ENCODE results near the gene ZFP69B.

Gene ZFP69B

DNA sequence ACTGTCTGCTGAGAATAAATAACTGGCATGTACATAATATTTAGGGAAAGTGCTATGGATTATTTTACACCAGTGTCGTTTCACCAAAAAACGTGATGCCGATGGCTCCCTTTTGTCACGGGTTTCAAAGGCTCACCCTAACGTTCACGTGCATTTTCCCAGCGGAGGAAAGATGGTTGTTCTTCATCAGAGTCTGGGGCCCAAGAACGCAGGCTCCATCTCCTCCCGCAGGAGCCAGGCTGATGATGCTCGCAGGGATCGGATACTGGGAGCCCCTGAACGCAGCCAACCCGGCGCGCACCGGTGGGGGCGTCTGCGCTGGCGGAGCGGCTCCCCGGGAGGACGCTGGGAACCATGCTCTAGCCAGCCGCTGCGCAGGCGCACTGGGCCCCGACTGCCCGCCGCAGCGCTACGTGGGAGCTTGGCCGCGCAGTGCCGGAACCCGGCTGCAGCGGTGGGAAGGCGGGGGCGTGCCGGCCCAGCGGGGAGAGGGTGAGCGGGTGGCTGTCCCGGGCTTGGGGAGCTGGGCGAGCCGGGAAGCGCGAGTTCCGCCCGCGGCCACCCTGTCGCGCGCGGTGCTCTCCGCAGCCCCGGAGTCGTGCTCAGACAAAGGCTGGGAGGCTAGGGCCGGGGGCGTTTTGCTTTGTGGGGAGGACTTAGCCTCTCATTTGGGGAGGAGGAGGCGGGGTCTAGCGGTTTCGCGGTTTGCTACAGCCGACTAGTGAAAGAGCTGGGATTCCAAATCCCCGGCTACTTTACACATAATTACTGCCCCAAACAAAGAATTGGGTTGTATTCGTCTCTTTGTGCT lies at the start of gene ZFP69B:
ZFP69B (plus strand) TSS at position 793 of the 811 bp plus-strand sequence. CDS start 486 bp downstream, outside the sequence.
- peak; percentile 59 to 83 (median 76) for DNase-seq (ENCODE audit: low read depth in 3 of 3, low spot score in 1 of 3)

DNA sequence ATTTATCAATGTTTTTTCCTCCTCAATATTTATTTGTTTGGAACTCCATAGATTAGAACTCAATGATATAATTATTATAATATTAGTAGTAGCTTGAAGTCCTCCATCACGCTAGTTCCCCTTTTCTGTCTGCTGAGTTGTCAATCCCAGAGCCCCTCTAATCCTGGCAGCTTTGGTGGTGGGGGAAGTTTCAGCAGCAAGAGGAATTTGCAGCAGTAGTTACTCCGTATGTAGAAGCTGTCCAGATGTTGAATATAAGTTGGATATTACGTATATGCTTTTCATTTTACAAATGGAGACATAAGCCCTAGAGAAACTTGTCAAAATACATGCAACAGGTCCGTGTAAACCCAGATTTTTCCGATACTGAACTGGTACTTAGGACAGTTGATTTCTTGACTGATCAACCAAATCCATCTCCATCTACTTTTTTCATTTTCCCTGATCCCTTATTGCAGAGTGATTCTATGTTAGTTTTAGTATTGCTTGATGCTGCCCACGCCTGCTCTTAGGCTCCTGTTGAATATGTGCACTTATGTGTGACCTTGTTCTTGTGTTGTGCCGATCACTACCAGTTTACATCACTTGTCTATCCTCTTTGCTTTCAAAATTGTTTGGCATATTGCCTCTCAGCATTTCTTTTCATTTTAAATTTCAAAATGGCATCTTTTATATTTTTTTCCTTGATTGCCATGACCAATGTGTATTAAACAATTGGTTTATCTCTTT lies 48.6 kb upstream of the ZFP69B start:
- DNase-seq (ENCODE audit: low read depth in 3 of 3, low spot score in 1 of 3): no peak

DNA sequence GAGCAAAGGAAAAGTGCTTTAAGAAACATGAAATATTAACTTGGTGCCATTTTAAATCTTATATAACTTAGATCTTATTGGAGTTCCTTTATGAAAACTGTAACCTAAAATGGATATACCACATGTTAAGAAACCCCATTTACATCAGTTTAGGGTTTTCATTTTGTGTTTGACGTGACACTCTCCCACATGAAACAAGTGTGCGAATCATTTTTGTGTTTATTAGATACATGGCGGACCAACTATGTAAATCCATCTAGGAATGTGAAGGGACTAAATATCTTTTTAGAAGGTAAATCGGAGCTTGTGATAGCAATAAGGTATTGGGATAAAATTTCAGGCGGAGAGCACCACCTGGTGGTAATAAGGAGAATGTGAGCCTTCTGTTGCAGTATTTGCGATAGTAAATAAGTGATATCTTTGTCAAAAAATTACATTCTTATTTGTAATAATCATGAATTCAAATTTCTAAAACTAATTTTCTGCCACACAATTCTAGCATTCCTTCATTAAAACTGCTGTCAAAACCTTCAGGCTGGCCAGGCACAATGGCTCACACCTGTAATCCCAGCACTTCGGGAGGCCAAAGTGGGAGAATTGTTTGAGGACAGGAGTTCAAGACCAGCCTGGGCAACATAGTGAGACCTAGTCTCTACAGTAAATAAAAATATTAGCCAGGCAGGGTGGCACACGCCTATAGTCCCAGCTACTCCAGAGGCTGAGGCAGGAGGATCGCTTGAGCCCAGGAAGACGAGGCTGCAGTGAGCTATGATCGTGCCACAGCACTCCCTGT lies 45.4 kb upstream of the ZFP69B start:
- no peak for DNase-seq (ENCODE audit: low read depth in 3 of 3, low spot score in 1 of 3)

DNA sequence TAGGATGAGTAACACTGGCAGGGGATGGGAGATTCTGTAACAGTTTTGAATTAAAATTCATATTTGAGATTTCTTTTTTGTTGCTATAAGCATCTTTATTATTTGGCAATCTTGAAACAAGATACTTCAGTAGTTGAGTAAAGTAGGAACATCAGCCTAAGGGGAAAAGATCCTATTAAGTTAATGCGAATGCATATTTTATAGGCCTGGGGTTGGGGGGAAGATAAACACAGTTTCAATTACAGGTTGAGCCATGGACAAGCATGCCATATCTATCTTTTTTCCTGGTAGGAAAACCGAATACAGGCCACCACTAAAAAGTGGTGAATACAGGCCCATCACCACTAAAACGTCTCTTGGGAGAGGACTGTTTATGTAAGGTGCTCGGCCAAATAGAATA lies 44.5 kb upstream of the ZFP69B start:
- no peak for DNase-seq (ENCODE audit: low read depth in 3 of 3, low spot score in 1 of 3)

DNA sequence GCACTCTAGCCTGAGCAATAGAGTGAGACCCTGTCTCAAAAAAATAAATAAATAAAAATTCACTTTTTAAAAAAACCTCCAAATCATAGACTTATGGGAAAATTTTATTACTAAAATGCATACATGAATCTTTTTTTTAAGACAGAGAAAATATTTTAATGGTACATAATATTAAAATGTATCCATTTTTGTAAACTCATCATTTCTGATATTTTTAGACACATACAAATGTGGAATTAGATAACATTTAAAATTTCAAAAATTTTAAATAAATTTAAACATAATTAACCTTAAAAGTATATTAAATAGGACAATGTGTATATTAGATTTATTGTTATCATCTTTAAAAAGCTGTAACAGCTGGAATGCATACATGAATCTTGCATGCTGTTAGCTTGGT lies 42.8 kb upstream of the ZFP69B start:
- DNase-seq (ENCODE audit: low read depth in 3 of 3, low spot score in 1 of 3): no peak

DNA sequence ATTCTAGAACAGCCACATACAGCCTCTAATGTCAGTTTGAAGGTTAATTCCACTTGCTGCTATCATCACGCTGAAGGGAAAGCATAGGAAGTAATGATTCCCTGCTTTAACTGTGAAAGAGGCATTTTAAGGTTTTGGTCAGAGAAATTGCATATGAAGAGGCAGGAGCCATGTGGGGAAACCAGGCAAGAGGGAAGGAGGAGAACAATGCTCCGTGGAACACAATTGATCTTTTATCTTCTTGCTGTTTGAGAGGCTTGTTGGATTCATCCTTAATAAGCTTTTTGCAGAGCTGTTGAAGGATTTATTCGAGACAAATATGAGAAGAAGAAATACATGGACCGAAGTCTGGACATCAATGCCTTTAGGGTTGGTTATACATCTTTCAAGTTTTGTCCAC lies 40.8 kb upstream of the ZFP69B start:
- DNase-seq (ENCODE audit: low read depth in 3 of 3, low spot score in 1 of 3): no peak

DNA sequence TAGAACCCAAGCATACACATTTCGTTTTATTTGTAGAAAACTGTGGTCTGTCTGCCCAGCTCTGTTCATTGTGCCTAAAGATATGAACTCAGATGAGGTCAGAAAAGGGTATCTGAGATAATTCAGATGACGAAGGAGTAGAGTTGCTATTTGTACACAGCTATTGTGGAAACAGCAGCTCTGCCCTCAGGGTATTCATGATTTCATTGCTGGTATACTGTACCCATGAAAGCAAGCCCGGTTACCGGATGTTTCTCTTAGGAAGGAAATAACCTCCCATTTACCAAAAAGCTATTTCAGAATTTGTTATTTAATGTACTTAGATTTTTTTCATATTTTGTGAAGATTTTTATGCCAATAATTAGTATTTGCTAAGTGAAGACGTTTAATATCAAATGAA lies 39.0 kb upstream of the ZFP69B start:
- DNase-seq (ENCODE audit: low read depth in 3 of 3, low spot score in 1 of 3): no peak

DNA sequence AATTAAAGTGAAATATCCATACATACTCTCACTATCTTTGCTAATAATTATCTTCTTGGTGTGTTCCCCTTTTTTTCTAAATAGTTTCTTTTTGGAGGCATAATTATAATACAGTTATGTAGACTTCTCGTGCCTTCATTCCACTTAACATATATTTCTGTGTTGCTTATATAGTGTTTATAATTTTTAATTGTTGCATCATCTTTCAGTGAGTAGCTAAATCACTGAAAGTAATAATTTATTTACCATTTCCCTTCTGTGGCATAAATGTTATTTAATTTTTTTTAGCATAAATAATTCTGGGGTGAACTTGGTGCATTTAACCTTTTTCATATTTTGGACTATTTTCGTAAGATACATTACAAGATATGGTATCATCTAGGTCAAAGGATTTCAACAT lies 38.4 kb upstream of the ZFP69B start:
- no peak for DNase-seq (ENCODE audit: low read depth in 3 of 3, low spot score in 1 of 3)

DNA sequence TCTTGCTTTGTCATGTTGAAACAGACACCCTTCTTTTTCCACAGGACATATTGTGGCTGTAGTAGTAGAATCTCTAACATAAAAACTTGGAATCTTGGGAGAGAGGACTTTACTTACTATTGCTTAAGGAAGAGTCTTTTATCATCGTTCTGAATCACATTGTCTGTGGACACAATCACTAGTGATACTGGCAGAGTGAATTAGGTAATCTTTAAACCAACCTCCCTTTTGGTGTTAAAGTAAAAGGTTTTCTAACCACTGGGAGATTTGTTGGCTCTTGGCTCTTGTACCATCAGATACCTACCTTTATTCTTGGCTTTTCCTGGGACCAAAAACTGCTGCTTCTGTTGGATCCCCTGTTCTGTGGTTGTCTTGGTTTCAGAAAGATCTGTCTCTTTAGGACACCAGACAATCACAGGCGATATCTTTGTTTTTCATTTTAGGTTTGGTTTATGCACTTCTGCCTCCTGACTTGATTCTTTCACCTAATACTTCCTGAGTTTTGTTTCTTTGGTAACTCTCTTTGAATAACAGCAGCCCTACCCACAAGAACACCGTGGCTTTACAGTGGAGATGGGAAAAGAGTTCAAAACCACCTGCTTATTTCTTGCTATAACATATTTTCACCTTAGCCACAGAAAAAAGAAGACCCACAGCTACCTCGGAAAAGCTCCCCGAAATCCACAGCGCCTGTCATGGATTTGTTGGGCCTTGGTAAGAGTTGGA lies 36.6 kb upstream of the ZFP69B start:
- DNase-seq (ENCODE audit: low read depth in 3 of 3, low spot score in 1 of 3): no peak

DNA sequence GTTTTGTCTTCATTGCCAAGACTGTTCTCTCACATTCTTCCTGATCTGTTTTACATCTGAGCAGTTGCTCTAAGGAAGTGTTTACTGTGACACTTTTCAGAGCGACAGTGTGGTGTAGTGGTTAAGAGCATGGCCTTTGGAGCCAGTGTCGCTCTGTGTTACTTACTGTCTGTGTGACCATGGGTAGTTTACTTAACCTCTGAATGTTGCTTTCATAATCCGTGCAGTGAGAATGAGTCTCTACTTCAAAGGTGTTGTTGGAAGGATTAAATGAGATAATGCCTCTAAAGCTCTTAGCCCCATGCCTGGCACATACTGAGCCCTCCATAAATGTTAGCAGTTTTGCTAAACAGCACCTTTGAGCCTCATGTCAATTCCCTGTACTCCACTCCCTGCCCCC lies 35.9 kb upstream of the ZFP69B start:
- DNase-seq (ENCODE audit: low read depth in 3 of 3, low spot score in 1 of 3): no peak

DNA sequence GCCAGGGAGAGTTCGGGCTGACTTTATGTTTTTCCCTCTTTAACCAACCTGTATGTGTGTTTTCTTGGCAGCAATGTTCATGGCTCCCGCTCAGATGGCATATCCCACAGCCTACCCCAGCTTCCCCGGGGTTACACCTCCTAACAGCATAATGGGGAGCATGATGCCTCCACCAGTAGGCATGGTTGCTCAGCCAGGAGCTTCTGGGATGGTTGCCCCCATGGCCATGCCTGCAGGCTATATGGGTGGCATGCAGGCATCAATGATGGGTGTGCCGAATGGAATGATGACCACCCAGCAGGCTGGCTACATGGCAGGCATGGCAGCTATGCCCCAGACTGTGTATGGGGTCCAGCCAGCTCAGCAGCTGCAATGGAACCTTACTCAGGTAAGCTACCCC lies 33.6 kb upstream of the ZFP69B start:
- no peak for DNase-seq (ENCODE audit: low read depth in 3 of 3, low spot score in 1 of 3)

DNA sequence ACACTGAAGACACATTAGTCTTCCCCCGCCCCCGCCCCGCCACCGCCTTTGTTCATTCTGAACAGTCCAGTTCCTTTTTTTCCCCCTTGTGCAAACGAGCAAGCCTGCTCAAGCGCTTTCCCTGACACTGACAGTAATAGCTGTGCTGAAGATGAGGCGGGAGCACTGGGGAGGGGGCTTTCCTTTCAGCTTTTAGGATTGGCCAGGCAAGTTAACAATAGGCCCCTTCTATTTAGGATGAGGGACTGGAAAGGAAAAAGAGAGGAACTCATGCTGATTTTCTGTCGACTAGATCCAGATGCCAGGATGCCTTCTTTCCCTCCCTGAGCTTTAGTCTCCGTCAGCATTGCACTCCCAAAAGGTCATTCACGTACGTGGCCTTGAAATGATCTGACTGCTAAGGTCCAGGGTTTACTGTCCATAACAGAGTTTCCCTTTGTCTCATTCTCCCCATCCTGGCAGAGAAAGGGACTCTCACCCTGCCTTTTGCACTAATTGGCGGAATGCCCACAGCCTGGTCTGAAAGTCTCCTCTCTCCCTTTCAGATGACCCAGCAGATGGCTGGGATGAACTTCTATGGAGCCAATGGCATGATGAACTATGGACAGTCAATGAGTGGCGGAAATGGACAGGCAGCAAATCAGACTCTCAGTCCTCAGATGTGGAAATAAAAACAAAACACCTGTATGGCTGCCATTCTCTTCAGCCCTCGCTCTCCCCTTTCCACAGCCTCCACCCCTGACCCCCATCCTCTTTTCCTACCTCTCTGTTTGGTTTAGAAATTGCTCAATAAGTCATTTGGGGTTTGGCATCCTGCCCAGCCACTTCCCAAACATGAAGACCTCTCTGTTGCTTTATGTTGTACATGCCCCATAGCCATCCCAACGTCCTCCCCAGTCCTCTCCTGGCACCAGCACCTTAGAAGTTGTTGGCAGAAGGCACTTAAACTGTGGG lies 28.6 kb upstream of the ZFP69B start:
- DNase-seq (ENCODE audit: low read depth in 3 of 3, low spot score in 1 of 3): no peak

DNA sequence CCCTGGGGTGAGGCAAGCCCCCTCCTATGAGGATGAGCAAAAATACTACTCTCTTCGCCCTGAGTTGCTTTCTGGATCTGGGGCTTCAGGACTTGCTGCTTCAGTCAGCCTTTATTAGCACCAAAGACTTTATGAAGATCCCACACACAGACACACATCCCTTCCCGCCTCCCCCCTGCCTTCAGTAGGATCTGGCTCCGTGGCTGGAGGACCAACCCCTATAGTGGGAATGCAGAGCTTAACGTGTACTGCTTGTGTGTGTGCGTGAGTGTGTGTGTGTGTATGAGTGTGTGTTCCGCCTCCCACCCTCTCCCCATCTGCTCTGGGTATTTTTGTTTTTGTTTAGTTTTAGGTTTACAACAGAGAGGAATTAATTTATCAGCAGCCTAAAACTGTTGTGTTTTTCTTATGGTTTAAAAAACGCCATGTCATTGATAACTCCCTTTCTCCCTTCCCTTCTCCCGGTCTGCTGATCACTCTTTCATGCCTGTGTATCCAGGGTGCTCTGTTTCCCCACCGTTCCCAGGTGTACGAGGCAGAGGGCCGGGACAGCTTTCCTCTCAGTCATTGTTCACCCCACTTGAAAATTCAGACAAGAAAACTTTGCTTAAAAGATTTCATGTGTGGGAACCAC lies 27.5 kb upstream of the ZFP69B start:
- no peak for DNase-seq (ENCODE audit: low read depth in 3 of 3, low spot score in 1 of 3)

DNA sequence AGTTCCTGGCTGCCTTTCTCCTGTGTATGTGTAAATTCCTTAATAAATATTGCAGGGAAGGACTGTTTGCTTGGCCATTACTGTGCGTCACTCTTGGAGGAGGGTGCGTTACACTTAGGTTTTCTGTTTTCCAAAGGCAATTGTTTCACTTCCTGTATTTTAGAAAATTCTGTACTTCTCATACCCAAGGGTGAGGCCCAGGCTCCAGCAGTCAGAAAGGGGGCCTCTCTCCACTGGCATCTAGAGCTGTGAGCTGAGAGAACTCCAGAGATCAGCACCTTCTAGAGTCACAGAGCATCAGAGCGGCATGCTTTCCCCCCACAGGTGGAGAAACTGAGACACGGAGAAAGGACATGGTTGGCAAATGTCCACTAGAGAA lies 27.0 kb upstream of the ZFP69B start:
- no peak for DNase-seq (ENCODE audit: low read depth in 3 of 3, low spot score in 1 of 3)

DNA sequence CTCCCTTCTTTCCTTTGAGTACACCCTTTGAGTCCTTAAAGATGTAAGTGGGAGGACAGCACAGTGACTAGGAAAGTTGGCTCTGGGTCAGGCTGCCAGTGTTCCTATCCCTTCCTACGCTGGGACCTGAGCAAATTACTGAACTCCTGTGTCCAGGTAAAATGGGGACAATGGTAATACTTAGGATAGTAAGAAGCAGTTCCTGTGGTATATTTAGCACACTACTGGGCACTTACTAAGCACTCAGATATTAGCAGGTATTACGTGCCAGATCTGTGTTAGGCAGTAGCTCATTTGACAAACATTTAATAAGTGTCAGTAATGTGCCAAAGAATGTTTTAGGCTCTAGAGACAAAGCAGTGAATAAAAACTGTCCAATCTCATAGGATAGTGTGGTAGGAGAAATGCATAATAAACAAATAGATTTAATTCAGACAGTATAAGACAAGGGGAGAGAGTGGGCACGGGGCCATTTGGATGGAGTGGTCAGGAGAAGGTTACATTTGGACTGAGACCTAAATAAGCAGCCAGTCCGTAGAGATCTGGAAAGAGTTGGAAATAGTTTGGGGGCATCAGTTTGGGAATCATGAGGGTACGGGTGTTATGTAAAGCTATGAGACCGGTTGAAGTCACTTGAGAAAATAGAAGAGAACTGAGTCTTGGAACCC lies 26.2 kb upstream of the ZFP69B start:
- no peak for DNase-seq (ENCODE audit: low read depth in 3 of 3, low spot score in 1 of 3)

DNA sequence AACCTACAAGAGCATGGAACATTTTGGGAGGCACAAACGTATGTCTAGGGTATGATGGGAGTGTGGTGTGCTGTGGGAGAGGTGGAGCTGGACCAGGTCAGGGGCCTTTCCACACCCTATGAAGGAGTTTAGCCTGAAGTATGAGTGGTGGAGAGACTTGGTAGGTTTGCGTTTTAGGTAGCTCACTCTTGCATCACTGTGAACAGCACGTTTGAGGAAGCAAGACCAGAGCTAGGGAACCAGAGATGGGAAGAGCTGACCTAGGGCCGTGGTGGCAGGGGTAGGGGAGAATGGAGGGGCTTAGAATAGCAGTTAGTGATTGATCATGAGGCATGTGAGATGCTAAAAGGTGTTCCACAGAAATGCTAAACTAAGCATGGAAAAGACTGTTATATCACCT lies 25.1 kb upstream of the ZFP69B start:
- no peak for DNase-seq (ENCODE audit: low read depth in 3 of 3, low spot score in 1 of 3)

DNA sequence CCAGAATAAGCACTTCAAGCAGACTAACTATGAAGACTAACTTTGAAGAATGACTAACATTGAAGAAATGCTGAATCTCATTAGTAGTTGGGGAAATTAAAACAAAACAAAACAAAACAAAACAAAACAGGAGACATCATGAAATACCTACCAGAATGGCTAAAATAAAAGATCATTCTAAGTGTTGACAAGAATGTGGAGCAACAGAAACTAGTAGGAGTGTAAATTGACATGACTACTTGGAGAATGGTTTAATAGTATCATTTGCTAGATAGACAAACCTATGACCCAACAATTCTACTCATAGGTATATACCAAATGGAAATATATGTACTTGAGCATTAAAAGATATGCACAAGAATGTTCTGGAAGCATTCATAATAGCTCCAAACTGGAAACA lies 18.9 kb upstream of the ZFP69B start:
- no peak for DNase-seq (ENCODE audit: low read depth in 3 of 3, low spot score in 1 of 3)

DNA sequence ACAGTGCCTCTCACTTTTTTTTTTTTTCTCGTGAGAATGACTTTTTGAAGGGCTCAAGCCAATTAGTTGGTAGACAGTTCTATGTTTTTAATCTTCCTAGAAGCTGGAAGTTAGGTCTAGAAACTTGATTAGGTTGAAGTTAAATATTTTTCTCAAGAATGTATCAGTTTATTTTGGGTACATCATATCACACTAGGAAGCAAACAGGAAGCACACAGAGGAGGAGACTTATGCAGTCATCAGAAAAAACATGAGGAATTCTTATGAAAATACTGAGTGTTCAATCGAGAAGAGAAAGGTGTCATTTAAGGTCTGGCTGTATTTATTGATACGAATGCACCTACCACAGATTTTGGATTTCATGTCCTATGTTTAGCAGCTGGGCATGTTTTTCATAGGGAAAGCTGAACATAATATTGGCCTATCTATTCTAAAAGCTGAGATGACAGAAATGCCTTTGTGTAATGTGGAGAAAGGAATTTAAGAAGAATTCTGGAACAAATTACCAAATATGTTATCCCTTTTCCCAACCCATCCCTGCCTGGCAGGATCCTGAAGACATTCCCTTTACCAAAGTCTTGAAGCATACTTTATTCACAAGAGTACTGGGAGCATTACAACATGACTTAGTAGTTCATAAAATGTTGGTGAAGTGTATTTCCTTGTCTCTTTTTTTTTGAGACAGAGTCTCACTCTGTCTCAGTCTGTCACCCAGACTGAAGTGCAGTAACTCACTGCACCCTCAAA lies 17.5 kb upstream of the ZFP69B start:
- no peak for DNase-seq (ENCODE audit: low read depth in 3 of 3, low spot score in 1 of 3)

Measured in stimulated activated CD4-positive, alpha-beta T cell treated with anti-CD3 and anti-CD28 coated beads, TNF-alpha, amount 100 ng/mL, for 1 hour (primary cell).